Smooth muscle cell (in vitro differentiated cells): ENCODE data around the gene PCDHB6. TPM values are rescaled to one million over a fixed set of nuclear protein-coding genes. Genes with fewer than 3 reads are reported as not detected.
"Not testable (repeated sequence)": the region's sequence is repeated elsewhere in the genome, so short reads cannot be mapped to it uniquely, and the experiment has no call there.

Experiments used
- DNase-seq: peaks from one replicate; lab custom pipeline; 2025; ENCODE audit not compliant: unreplicated experiment; lab: John Stamatoyannopoulos, UW
- H2AFZ ChIP-seq: fragments of 200-600 bp; sonication (generic); 2 replicates; pipeline ENCODE4 v1.6.0; 2016; ENCODE audit warnings: antibody characterized with exemption, low read depth, mild to moderate bottlenecking
- H3F3A ChIP-seq: fragments of 200-600 bp; sonication (generic); 2 replicates; pipeline ENCODE4 v1.6.0; 2017; ENCODE audit warnings: antibody characterized with exemption, low read depth
- H3K27ac ChIP-seq: fragments of 200-600 bp; sonication (generic); 2 replicates; pipeline ENCODE4 v1.5.1; 2016; ENCODE audit warnings: low read depth, mild to moderate bottlenecking
- H3K27me3 ChIP-seq: fragments of 200-600 bp; sonication (generic); 2 replicates; pipeline ENCODE4 v1.6.1; 2016; ENCODE audit warnings: low read depth, mild to moderate bottlenecking
- H3K36me3 ChIP-seq: fragments of 200-600 bp; sonication (generic); 2 replicates; pipeline ENCODE4 v1.5.1; 2016; ENCODE audit warnings: low read depth
- H3K4me1 ChIP-seq: fragments of 200-600 bp; sonication (generic); 2 replicates; pipeline ENCODE4 v1.5.1; 2016; ENCODE audit warnings: low read depth
- H3K4me2 ChIP-seq: fragments of 200-600 bp; sonication (generic); 2 replicates; pipeline ENCODE4 v1.6.0; 2016; ENCODE audit warnings: mild to moderate bottlenecking
- H3K4me3 ChIP-seq: fragments of 200-600 bp; sonication (generic); 2 replicates; pipeline ENCODE4 v1.5.1; 2016; ENCODE audit warnings: mild to moderate bottlenecking
- H3K79me2 ChIP-seq: fragments of 200-600 bp; sonication (generic); 2 replicates; pipeline ENCODE4 v1.6.0; 2016; ENCODE audit warnings: low read depth, mild to moderate bottlenecking
- H3K9ac ChIP-seq: fragments of 200-600 bp; sonication (generic); 2 replicates; pipeline ENCODE4 v1.6.0; 2016; ENCODE audit warnings: low read depth
- H3K9me3 ChIP-seq: fragments of 200-600 bp; sonication (generic); replicated peaks from 2 replicates; pipeline ENCODE4 v1.5.1; 2016; ENCODE audit warnings: low read depth
- H4K20me1 ChIP-seq: fragments of 200-600 bp; sonication (generic); 2 replicates; pipeline ENCODE4 v1.6.0; 2016; ENCODE audit warnings: low read depth
- CTCF ChIP-seq: fragments of 200-600 bp; sonication (generic); IDR thresholded peaks from 2 replicates; pipeline ENCODE4 v1.5.1; 2017; ENCODE audit warnings: borderline replicate concordance, mild to moderate bottlenecking, antibody characterized with exemption; ENCODE audit not compliant: insufficient read depth, poor library complexity, severe bottlenecking
- WGBS: methylation state at CpG from one replicate; pipeline ENCODE4 v1.1.7; 2016; ENCODE audit warnings: low lambda C conversion rate; 5-methylcytosine and 5-hydroxymethylcytosine counted together
- polyA plus RNA-seq: library from polyadenylated mRNA; unstranded; fragments of >200 nt; fragmentation: Nextera tagmentation; extraction: Ambion mirVana; gene quantifications from 2 replicates; pipeline ENCODE4 v1.2.1, GENCODE V29; 2016
- total RNA-seq: library from RNA; depleted of rRNA; stranded (reverse); fragments of >200 nt; gene quantifications from 2 replicates; pipeline ENCODE4 v1.2.3, GENCODE V29; 2014

The PCDHB6 gene
- total and polyA plus RNA-seq, 2 experiments from 2014 or later, result 0.25 to 0.94 TPM

GRCh38 chr5:141105350-141105749, 44.5 kb upstream of the PCDHB6 start:
- Histone ChIP-seq H2AFZ (no peak overlapping the region), H4K20me1 (no peaks in the 10 kb centered on the region), H3K9me3 (peaks cover 16% of the 10 kb centered on the region), H3K4me2 (no peak overlapping the region), H3F3A (no peaks in the 10 kb centered on the region), H3K4me3 (no peak overlapping the region), H3K9ac (no peak overlapping the region), H3K27ac (no peak overlapping the region), H3K4me1 (no peaks in the 10 kb centered on the region), H3K36me3 (peaks cover 11% of the 10 kb centered on the region), H3K79me2 (peaks cover 3% of the 10 kb centered on the region), H3K27me3 (no peaks in the 10 kb centered on the region)
- DNase-seq, result no peak
- 95% methylated on average over 2 of the region's 2 CpGs for WGBS
- no peak for TF ChIP-seq CTCF

GRCh38 chr5:141119250-141119649, 30.6 kb upstream of the PCDHB6 start:
- WGBS, result 90% methylated on average over 2 of the region's 2 CpGs
- Histone ChIP-seq H3K4me2 (no peak overlapping the region), H3K27ac (no peak overlapping the region), H3K4me3 (no peak overlapping the region), H2AFZ (no peak overlapping the region), H3F3A (no peaks in the 10 kb centered on the region), H3K27me3 (no peaks in the 10 kb centered on the region), H3K79me2 (no peaks in the 10 kb centered on the region), H3K9me3 (peaks cover 12% of the 10 kb centered on the region), H3K4me1 (no peaks in the 10 kb centered on the region), H3K36me3 (peaks cover 4% of the 10 kb centered on the region), H3K9ac (no peak overlapping the region), H4K20me1 (no peaks in the 10 kb centered on the region)
- TF ChIP-seq CTCF, result no peak
- no peak for DNase-seq

DNA sequence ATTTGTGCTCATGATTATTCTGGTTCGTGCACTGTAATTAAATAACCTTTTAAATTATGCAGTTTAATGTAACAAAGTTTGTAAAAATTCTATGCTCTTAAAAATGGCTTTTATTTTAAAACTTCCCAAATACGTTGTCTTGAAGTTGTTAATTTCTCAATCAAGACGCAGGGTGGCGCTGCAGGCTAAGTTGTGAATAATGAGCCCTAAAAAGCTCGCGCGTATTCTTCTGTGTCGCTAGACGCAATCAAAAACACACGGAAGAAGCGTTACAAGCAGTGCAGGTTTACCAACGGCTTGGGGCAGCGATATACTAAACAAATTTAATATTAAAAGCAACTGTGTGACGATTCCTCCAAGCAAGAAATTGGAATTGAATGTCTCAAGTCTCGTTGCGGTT, 28.3 kb upstream of the PCDHB6 start, which contains the start of gene PCDHB4:
Gene PCDHB4, plus strand, starts transcription at position 256 of the 400 bp plus-strand sequence. CDS start 181 bp downstream, outside the sequence.
- H3K4me2 ChIP-seq, result no peak within 1 kb of the TSS
- H3F3A ChIP-seq, result no peaks in the 10 kb centered on the region
- no peaks in the 10 kb centered on the region for H3K79me2 ChIP-seq
- DNase-seq, result no peak
- no peaks in the 10 kb centered on the region for H4K20me1 ChIP-seq
- H3K4me1 ChIP-seq, result no peaks in the 10 kb centered on the region
- no peaks in the 10 kb centered on the region for H3K27me3 ChIP-seq
- no peak within 1 kb of the TSS for H3K9ac ChIP-seq
- H3K36me3 ChIP-seq, result peaks cover 7% of the 10 kb centered on the region
- H3K9me3 ChIP-seq, result peaks cover 5% of the 10 kb centered on the region
- 49% methylated on average over 16 of the region's 16 CpGs for WGBS
- H3K4me3 ChIP-seq, result no peak within 1 kb of the TSS
- no peak for TF ChIP-seq CTCF
- no peak within 1 kb of the TSS for H2AFZ ChIP-seq
- no peak within 1 kb of the TSS for H3K27ac ChIP-seq

GRCh38 chr5:141121985-141122384, 27.9 kb upstream of the PCDHB6 start:
- no peak overlapping the region for H3K4me3 ChIP-seq
- DNase-seq, result no peak
- no peak for TF ChIP-seq CTCF
- H4K20me1 ChIP-seq, result no peaks in the 10 kb centered on the region
- no peak overlapping the region for H2AFZ ChIP-seq
- H3F3A ChIP-seq, result no peaks in the 10 kb centered on the region
- no peak overlapping the region for H3K9ac ChIP-seq
- no peaks in the 10 kb centered on the region for H3K4me1 ChIP-seq
- WGBS, result 92% methylated on average over 12 of the region's 12 CpGs
- H3K27ac ChIP-seq, result no peak overlapping the region
- no peaks in the 10 kb centered on the region for H3K79me2 ChIP-seq
- no peak overlapping the region for H3K4me2 ChIP-seq
- H3K9me3 ChIP-seq, result peaks cover 5% of the 10 kb centered on the region
- no peaks in the 10 kb centered on the region for H3K27me3 ChIP-seq
- peaks cover 8% of the 10 kb centered on the region for H3K36me3 ChIP-seq

GRCh38 chr5:141123396-141124135, 26.3 kb upstream of the PCDHB6 start:
- H3K4me2 ChIP-seq, H2AFZ ChIP-seq: not testable (repeated sequence)

More at GRCh38 chr5:141123396-141124135, 26.3 kb upstream of the PCDHB6 start:
- H3K9me3 ChIP-seq, H3K79me2 ChIP-seq, H3K4me1 ChIP-seq, H3K27me3 ChIP-seq, H3K4me3 ChIP-seq, H3F3A ChIP-seq, H3K9ac ChIP-seq, H3K36me3 ChIP-seq, H4K20me1 ChIP-seq, DNase-seq, H3K27ac ChIP-seq: not testable (repeated sequence)
- 98% methylated on average over 48 of the region's 73 CpGs for WGBS
